Right lobe of liver (tissue), 6 donors: ENCODE results near the gene NDFIP2. TPM values are rescaled to one million over a fixed set of nuclear protein-coding genes. Genes with fewer than 3 reads are reported as not detected.

ENCODE experiments used
- ATAC-seq, 4 donors: fragments of 200-7000 bp; cut with Tn5 transposase; one replicate each; pipeline ENCODE4 v1.9.1; 2020; ENCODE audit warnings: mild to moderate bottlenecking in 4 of 4, moderate library complexity in 4 of 4
- DNase-seq, 3 donors: peaks; one replicate each; pipeline ENCODE4 v3.0.0-alpha.2; 2020
- H3K27ac ChIP-seq, 3 donors: fragments of 200-600 bp; one replicate each; pipeline ENCODE4 v1.8.0; 2022
- H3K27me3 ChIP-seq, 2 donors: fragments of 200-600 bp; one replicate each; pipeline ENCODE4 v1.8.0; 2022
- H3K36me3 ChIP-seq, 4 donors: fragments of 200-600 bp; sonication (generic) in 1 of 4; one replicate each; pipeline versions ENCODE4 v1.5.1 to v1.8.0; 2017 to 2022; ENCODE audit warnings: control low read depth in 1 of 4
- H3K4me1 ChIP-seq, 4 donors: fragments of 200-600 bp; sonication (generic) in 1 of 4; one replicate each; pipeline versions ENCODE4 v1.5.1 to v1.8.0; 2017 to 2022; ENCODE audit warnings: control low read depth in 1 of 4
- H3K4me3 ChIP-seq, 3 donors: fragments of 200-600 bp; one replicate each; pipeline ENCODE4 v1.8.0; 2022
- H3K9me3 ChIP-seq, 4 donors: fragments of 200-600 bp; sonication (generic) in 1 of 4; one replicate each; pipeline versions ENCODE4 v1.5.1 to v1.8.0; 2017 to 2022; ENCODE audit warnings: control low read depth in 1 of 4
- CTCF ChIP-seq, 4 donors: fragments of 200-600 bp in 3 of 4; fragments of 450-650 bp in 1 of 4; IDR thresholded peaks; one replicate each; pipeline versions ENCODE4 v1.5.1 to v1.8.0; 2016 to 2022; ENCODE audit warnings: antibody characterized with exemption in 4 of 4, mild to moderate bottlenecking in 2 of 4
- POLR2A ChIP-seq: fragments of 450-650 bp; IDR thresholded peaks from one replicate; pipeline ENCODE4 v1.6.1; 2017; ENCODE audit warnings: antibody characterized with exemption, mild to moderate bottlenecking
- WGBS: methylation state at CpG from one replicate; pipeline ENCODE4 v1.1.6; 2018; ENCODE audit warnings: low coverage, low lambda C conversion rate; ENCODE audit not compliant: insufficient coverage; ENCODE audit errors: missing lambda C conversion rate; 5-methylcytosine and 5-hydroxymethylcytosine counted together
- intact Hi-C, 2 donors: fragments of 100-400 bp; cut with DNase I; formaldehyde crosslinking; loops; one replicate each; pipeline versions ENCODE4 v1.11.2 to v1.14.1; 2022
- total RNA-seq, 6 experiments: library from RNA; depleted of rRNA in 2 of 6; stranded (reverse); fragments of >200 nt in 2 of 6; fragmentation: NEBNext Ultra II Directional in 3 of 6; extraction: Animal tissue kit (Norgen Biotek cat#: 25700) in 3 of 6; gene quantifications; one replicate each; pipeline versions ENCODE4 v1.1.0 to v1.2.4, GENCODE V29; 2016 to 2023
- donor health status: DM: no; HTN: yes; CAD: no.
- donor health status: DM: no; HTN: no; CAD: no.
- donor health status: DM: no; HTN: no; CAD: no.
- donor health status: DM: no; HTN: yes; CAD: no.
- donor health status: DM: no; HTN: yes; CAD: no.

The NDFIP2 gene
- total RNA-seq, 6 experiments from 2014 or later = 20.3 to 32.7 (median 27.5) TPM

- WGBS = 87% methylated on average over 5 of the region's 6 CpGs
- Histone ChIP-seq H3K36me3 (no peaks in the 10 kb centered on the region), H3K27ac (no peak overlapping the region), H3K4me3 (no peak overlapping the region), H3K9me3 (no peaks in the 10 kb centered on the region), H3K4me1 (peaks cover 0 to 16% (median 0%) of the 10 kb centered on the region in 4 donors), H3K27me3 (no peaks in the 10 kb centered on the region)
- no peak for DNase-seq
- ATAC-seq = no peak
- intact Hi-C loops = no loop called here
- TF ChIP-seq POLR2A = no peak
- no peak for TF ChIP-seq CTCF (IDR thresholded peaks at IDR 0.05)
Measured at GRCh38 chr13:79508224-79508961, 27.4 kb downstream of the NDFIP2 start.

- intact Hi-C loops = no loop called here
- Histone ChIP-seq H3K27me3 (no peaks in the 10 kb centered on the region), H3K9me3 (no peaks in the 10 kb centered on the region), H3K27ac (no peak overlapping the region), H3K4me1 (peaks cover 0 to 12% (median 0%) of the 10 kb centered on the region in 4 donors), H3K4me3 (no peak overlapping the region), H3K36me3 (no peaks in the 10 kb centered on the region)
- WGBS = 58% methylated on average over 2 of the region's 2 CpGs
- TF ChIP-seq CTCF (IDR thresholded peaks at IDR 0.05) (no peak), POLR2A (no peak)
- no peak for ATAC-seq
- no peak for DNase-seq
Measured at GRCh38 chr13:79511611-79512010, 30.7 kb downstream of the NDFIP2 start.

GRCh38 chr13:79512950-79513349 is 32.0 kb downstream of the NDFIP2 start:
- H3K4me3 ChIP-seq = no peak overlapping the region
- intact Hi-C loops = no loop called here
- no peak for TF ChIP-seq CTCF (IDR thresholded peaks at IDR 0.05)
- TF ChIP-seq POLR2A = no peak
- no peaks in the 10 kb centered on the region for H3K36me3 ChIP-seq
- H3K27me3 ChIP-seq = no peaks in the 10 kb centered on the region
- peak; percentile 24 to 54 (median 48) for ATAC-seq
- peaks cover 0 to 12% (median 0%) of the 10 kb centered on the region in 4 donors for H3K4me1 ChIP-seq
- H3K27ac ChIP-seq = no peak overlapping the region
- DNase-seq = peak in 2 of 3 donors; percentile 51 to 62
- H3K9me3 ChIP-seq = no peaks in the 10 kb centered on the region

- no peak overlapping the region for H3K27ac ChIP-seq
- peaks cover 0 to 5% (median 0%) of the 10 kb centered on the region in 4 donors for H3K36me3 ChIP-seq
- intact Hi-C loops = no loop called here
- DNase-seq (no peak), ATAC-seq (no peak)
- H3K9me3 ChIP-seq = no peaks in the 10 kb centered on the region
- no peak overlapping the region for H3K4me3 ChIP-seq
- TF ChIP-seq POLR2A = no peak
- TF ChIP-seq CTCF (IDR thresholded peaks at IDR 0.05) = no peak
- H3K4me1 ChIP-seq = peaks cover 0 to 12% (median 0%) of the 10 kb centered on the region in 4 donors
- H3K27me3 ChIP-seq = no peaks in the 10 kb centered on the region
Measured at GRCh38 chr13:79516595-79516994, 35.6 kb downstream of the NDFIP2 start.

- no peak for TF ChIP-seq POLR2A
- TF ChIP-seq CTCF (IDR thresholded peaks at IDR 0.05) = no peak
- Histone ChIP-seq H3K9me3 (no peaks in the 10 kb centered on the region), H3K27me3 (no peaks in the 10 kb centered on the region), H3K4me1 (peaks cover 0 to 3% (median 0%) of the 10 kb centered on the region in 4 donors), H3K4me3 (no peak overlapping the region), H3K27ac (no peak overlapping the region), H3K36me3 (peaks cover 0 to 11% (median 0%) of the 10 kb centered on the region in 4 donors)
- WGBS = 78% methylated on average over 3 of the region's 3 CpGs
- no peak for ATAC-seq
- intact Hi-C loops = no loop called here
- DNase-seq = no peak
Measured at GRCh38 chr13:79519255-79519654, 38.3 kb downstream of the NDFIP2 start.
